Measurements from ENCODE around the gene KATNB1.

Gene KATNB1

DNA sequence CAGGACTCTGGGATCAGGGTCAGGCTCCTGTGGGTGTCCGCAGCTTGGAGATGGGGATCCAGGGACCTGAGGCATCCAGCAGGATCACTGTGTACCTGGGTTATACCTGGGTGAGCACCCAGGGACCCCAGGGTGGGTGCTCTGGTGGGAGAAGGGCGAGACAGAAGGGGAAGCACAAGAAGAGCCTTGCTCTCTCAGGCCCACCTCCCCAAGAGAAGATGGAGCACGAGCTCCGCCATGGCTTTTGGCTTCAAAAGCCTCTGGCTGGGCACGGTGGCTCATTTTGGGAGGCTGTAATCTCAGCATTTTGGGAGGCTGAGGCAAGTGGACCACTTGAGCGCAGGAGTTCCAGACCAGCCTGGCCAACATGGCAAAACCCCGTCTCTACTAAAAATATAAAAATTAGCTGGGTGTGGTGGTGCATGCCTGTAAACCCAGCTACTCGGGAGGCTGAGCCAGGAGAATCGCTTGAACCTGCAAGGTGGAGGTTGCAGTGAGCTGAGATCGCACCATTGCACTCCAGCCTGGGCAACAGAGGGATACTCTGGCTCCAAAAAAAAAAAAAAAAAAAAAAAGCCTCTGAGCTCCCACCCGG is 32.1 kb upstream of the KATNB1 start:
- DNase-seq (ENCODE audit: extremely low read depth, low read depth): no peak
- TF ChIP-seq, protein P1, sequence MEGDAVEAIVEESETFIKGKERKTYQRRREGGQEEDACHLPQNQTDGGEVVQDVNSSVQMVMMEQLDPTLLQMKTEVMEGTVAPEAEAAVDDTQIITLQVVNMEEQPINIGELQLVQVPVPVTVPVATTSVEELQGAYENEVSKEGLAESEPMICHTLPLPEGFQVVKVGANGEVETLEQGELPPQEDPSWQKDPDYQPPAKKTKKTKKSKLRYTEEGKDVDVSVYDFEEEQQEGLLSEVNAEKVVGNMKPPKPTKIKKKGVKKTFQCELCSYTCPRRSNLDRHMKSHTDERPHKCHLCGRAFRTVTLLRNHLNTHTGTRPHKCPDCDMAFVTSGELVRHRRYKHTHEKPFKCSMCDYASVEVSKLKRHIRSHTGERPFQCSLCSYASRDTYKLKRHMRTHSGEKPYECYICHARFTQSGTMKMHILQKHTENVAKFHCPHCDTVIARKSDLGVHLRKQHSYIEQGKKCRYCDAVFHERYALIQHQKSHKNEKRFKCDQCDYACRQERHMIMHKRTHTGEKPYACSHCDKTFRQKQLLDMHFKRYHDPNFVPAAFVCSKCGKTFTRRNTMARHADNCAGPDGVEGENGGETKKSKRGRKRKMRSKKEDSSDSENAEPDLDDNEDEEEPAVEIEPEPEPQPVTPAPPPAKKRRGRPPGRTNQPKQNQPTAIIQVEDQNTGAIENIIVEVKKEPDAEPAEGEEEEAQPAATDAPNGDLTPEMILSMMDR (IDR thresholded peaks at IDR 0.05; ENCODE audit: low read depth, low read length): no peak

- TF ChIP-seq, protein P1 (IDR thresholded peaks at IDR 0.05; ENCODE audit: low read depth, low read length): no peak
These were observed 31.3 kb upstream of the KATNB1 start for GRCh38 chr16:57704011-57704904.

GRCh38 chr16:57704905-57705852 is 30.4 kb upstream of the KATNB1 start:
- TF ChIP-seq, protein P1 (IDR thresholded peaks at IDR 0.05; ENCODE audit: low read depth, low read length): no peak
- DNase-seq (ENCODE audit: extremely low read depth, low read depth): no peak

More at GRCh38 chr16:57704011-57704904, 31.3 kb upstream of the KATNB1 start:
- DNase-seq (ENCODE audit: extremely low read depth, low read depth): no peak

DNA sequence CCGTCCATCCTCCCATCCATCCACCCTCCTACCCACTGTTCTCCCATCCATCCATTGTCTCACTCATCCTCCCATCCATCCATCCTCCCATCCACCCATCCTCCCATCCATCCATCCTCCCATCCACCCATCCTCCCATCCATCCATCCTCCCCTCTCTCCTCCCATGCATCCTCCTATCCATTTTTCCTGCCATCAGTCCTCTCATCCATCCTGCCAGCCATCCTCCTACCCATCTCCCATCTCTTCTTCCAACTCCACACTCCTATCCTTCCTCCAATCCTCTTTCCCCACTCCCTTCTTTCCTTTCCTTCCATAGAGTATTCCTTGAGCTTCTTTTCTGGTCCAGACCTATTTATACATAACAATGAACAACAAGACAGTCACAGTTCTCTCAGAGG is 28.9 kb upstream of the KATNB1 start:
- no peak for DNase-seq (ENCODE audit: extremely low read depth, low read depth)

DNA sequence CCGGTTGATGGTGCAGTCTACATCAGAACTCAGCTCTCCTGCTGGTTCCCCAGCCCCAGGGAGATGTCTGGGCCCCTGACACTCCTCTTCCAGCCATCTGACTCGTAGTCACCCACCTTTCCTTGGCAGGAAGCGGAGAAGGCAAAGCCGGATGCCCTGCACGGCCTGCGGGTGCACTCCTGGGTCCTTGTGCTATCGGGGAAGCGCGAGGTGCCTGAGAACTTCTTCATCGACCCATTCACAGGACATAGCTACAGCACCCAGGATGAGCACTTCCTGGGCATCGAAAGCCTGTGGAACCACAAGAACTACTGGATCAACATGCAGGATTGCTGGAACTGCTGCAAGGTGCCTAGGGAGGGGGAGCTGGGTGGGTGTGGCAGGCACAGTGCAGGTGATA is 28.2 kb upstream of the KATNB1 start:
- DNase-seq (ENCODE audit: extremely low read depth, low read depth): no peak
- TF ChIP-seq, protein P1 (IDR thresholded peaks at IDR 0.05; ENCODE audit: low read depth, low read length): no peak

More for the DNA sequence above, 28.9 kb upstream of the KATNB1 start:
- TF ChIP-seq, protein P1 (IDR thresholded peaks at IDR 0.05; ENCODE audit: low read depth, low read length): no peak

- TF ChIP-seq, protein P1 (IDR thresholded peaks at IDR 0.05; ENCODE audit: low read depth, low read length): no peak
- DNase-seq (ENCODE audit: extremely low read depth, low read depth): no peak
These were observed 27.4 kb upstream of the KATNB1 start for GRCh38 chr16:57708168-57708567.

All from AG09319 (cell line).